DOHH2 (cell line): Measurements from ENCODE around the gene ATP6V1E1.
A peak's percentile ranks its signal among the peaks of the same experiment; 100 is the strongest.

Source experiments
- H3F3A ChIP-seq: fragments of 200-600 bp; sonication (generic), shearing (Covaris generic); 2 replicates; pipeline ENCODE4 v1.6.0; 2016; ENCODE audit warnings: antibody characterized with exemption, mild to moderate bottlenecking; ENCODE audit not compliant: control insufficient read depth, insufficient read depth
- H3K27ac ChIP-seq: fragments of 200-600 bp; sonication (generic); 2 replicates; pipeline ENCODE4 v1.5.1; 2014; ENCODE audit warnings: low read depth, mild to moderate bottlenecking, low read length, moderate library complexity
- H3K27me3 ChIP-seq: fragments of 200-600 bp; sonication (generic); 2 replicates; pipeline ENCODE4 v1.6.1; 2014; ENCODE audit warnings: mild to moderate bottlenecking, low read length, mixed read lengths; ENCODE audit not compliant: control insufficient read depth
- H3K36me3 ChIP-seq: fragments of 200-600 bp; sonication (generic); 2 replicates; pipeline ENCODE4 v1.6.1; 2014; ENCODE audit warnings: mild to moderate bottlenecking, low read length, moderate library complexity, mixed read lengths; ENCODE audit not compliant: control insufficient read depth
- H3K4me1 ChIP-seq: fragments of 200-600 bp; sonication (generic); 2 replicates; pipeline ENCODE4 v1.6.1; 2014; ENCODE audit warnings: mild to moderate bottlenecking, low read length, mixed read lengths; ENCODE audit not compliant: control insufficient read depth
- H3K4me2 ChIP-seq: fragments of 200-600 bp; sonication (generic); 2 replicates; pipeline ENCODE4 v1.6.0; 2014; ENCODE audit warnings: mild to moderate bottlenecking, low read length, moderate library complexity
- H3K4me3 ChIP-seq: fragments of 200-600 bp; sonication (generic); 2 replicates; pipeline ENCODE4 v1.5.1; 2014; ENCODE audit warnings: mild to moderate bottlenecking, low read length, mixed read lengths
- H3K79me2 ChIP-seq: fragments of 200-600 bp; sonication (generic); 2 replicates; pipeline ENCODE4 v1.6.1; 2014; ENCODE audit warnings: mild to moderate bottlenecking, low read length, mixed read lengths; ENCODE audit not compliant: control insufficient read depth
- H3K9me2 ChIP-seq: fragments of 200-600 bp; sonication (generic); replicated peaks from 2 replicates; pipeline ENCODE4 v1.6.1; 2014; ENCODE audit warnings: mild to moderate bottlenecking, low read length, mixed read lengths; ENCODE audit not compliant: control insufficient read depth
- H3K9me3 ChIP-seq: fragments of 200-600 bp; sonication (generic); 2 replicates; pipeline ENCODE4 v1.6.1; 2014; ENCODE audit warnings: antibody characterized with exemption, low read length, mixed read lengths; ENCODE audit not compliant: control insufficient read depth, insufficient read depth
- H4K20me1 ChIP-seq: fragments of 200-600 bp; sonication (generic); 2 replicates; pipeline ENCODE4 v1.6.0; 2014; ENCODE audit warnings: low read depth, mild to moderate bottlenecking, antibody characterized with exemption, low read length, moderate library complexity; ENCODE audit not compliant: control insufficient read depth, insufficient read depth
- CTCF ChIP-seq: fragments of 200-600 bp; sonication (generic); IDR thresholded peaks from one replicate; pipeline ENCODE4 v1.5.1; 2014; ENCODE audit warnings: antibody characterized with exemption, mild to moderate bottlenecking, low read depth, low read length; ENCODE audit not compliant: poor library complexity, severe bottlenecking
- EZH2phosphoT487 ChIP-seq: fragments of 200-600 bp; sonication (generic); IDR thresholded peaks from 2 replicates; pipeline ENCODE4 v1.6.1; 2017; ENCODE audit warnings: borderline replicate concordance, mild to moderate bottlenecking, antibody characterized with exemption, low read length, moderate library complexity, mixed read lengths

The ATP6V1E1 gene

GRCh38 chr22:17629641-17630040, 1.1 kb upstream of the ATP6V1E1 start:
- H3F3A ChIP-seq, result peaks cover 2% of the 10 kb centered on the region; the same call in 1 of the 2 replicates
- no peaks in the 10 kb centered on the region for H3K9me2 ChIP-seq
- H3K79me2 ChIP-seq, result peaks cover 46% of the 10 kb centered on the region
- H3K27ac ChIP-seq, result no peak overlapping the region
- no peaks in the 10 kb centered on the region for H4K20me1 ChIP-seq
- peaks cover 5% of the 10 kb centered on the region; the same call in 1 of the 2 replicates for H3K36me3 ChIP-seq
- no peaks in the 10 kb centered on the region for H3K27me3 ChIP-seq
- peak overlapping the region; percentile 72 for H3K4me2 ChIP-seq
- no peak for TF ChIP-seq CTCF
- no peak for TF ChIP-seq EZH2phosphoT487
- H3K4me1 ChIP-seq, result peaks cover 20% of the 10 kb centered on the region
- peak overlapping the region; percentile 94 for H3K4me3 ChIP-seq
- no peaks in the 10 kb centered on the region for H3K9me3 ChIP-seq

- Histone ChIP-seq H3K79me2 (peaks cover 50% of the 10 kb centered on the region), H3K4me1 (peaks cover 20% of the 10 kb centered on the region), H3K4me3 (peak overlapping the region; percentile 94), H3K9me2 (no peaks in the 10 kb centered on the region), H3F3A (peaks cover 2% of the 10 kb centered on the region; the same call in 1 of the 2 replicates), H3K9me3 (no peaks in the 10 kb centered on the region), H3K27me3 (no peaks in the 10 kb centered on the region), H3K4me2 (peak overlapping the region; percentile 72), H3K36me3 (peaks cover 5% of the 10 kb centered on the region; the same call in 1 of the 2 replicates), H4K20me1 (no peaks in the 10 kb centered on the region), H3K27ac (peak overlapping the region; percentile 30)
- TF ChIP-seq EZH2phosphoT487 (no peak), CTCF (no peak)
Measured at GRCh38 chr22:17629173-17629489, 582 bp upstream of the ATP6V1E1 start.

GRCh38 chr22:17627961-17628405, 566 bp downstream of the ATP6V1E1 start:
- H3K9me2 ChIP-seq, result no peaks in the 10 kb centered on the region
- peak overlapping the region; percentile 30 for H3K27ac ChIP-seq
- H4K20me1 ChIP-seq, result no peaks in the 10 kb centered on the region
- no peaks in the 10 kb centered on the region for H3K9me3 ChIP-seq
- 0 out of 2 replicates have a peak, but pooled peaks cover 4% of the 10 kb centered on the region for H3F3A ChIP-seq
- peak overlapping the region; percentile 72 for H3K4me2 ChIP-seq
- TF ChIP-seq EZH2phosphoT487 (no peak), CTCF (no peak)
- H3K4me3 ChIP-seq, result peak overlapping the region; percentile 94
- H3K27me3 ChIP-seq, result no peaks in the 10 kb centered on the region
- peaks cover 20% of the 10 kb centered on the region for H3K4me1 ChIP-seq
- peaks cover 62% of the 10 kb centered on the region for H3K79me2 ChIP-seq
- H3K36me3 ChIP-seq, result peaks cover 13% of the 10 kb centered on the region

- Histone ChIP-seq H3K36me3 (peaks cover 36% of the 10 kb centered on the region), H3K27me3 (no peaks in the 10 kb centered on the region), H3K4me3 (no peak overlapping the region), H3K9me2 (no peaks in the 10 kb centered on the region), H3K4me1 (no peaks in the 10 kb centered on the region), H3K4me2 (no peak overlapping the region), H4K20me1 (no peaks in the 10 kb centered on the region), H3K27ac (no peak overlapping the region), H3K9me3 (no peaks in the 10 kb centered on the region), H3F3A (no peaks in the 10 kb centered on the region), H3K79me2 (no peaks in the 10 kb centered on the region)
- TF ChIP-seq EZH2phosphoT487 (no peak), CTCF (no peak)
Measured at GRCh38 chr22:17613280-17613679, 15.3 kb downstream of the ATP6V1E1 start.
